ENCODE measurements around the gene CACNB1. TPM values are rescaled to one million over a fixed set of nuclear protein-coding genes. Genes with fewer than 3 reads are reported as not detected.

The CACNB1 gene
- total RNA-seq, 1 experiment from 2014 or later: 20.0 TPM

DNA sequence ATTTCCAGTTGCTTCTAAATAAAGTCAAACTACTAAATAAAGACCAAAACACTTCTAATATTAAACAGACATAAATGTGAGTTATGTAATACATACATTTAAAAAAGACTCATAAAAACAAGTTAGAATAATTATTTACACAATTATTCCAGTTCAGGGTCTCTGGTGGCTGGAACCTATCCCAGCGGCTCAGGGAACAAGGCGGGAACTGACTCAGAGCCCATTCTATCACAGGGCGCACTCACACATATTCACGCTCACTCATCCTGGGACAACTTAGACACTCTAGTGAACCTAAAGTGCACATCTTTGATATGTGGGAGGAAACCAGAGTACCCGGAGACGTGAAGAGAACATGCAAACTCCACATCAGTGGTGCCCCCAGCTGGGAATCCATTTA, 71.0 kb downstream of the CACNB1 start:
- H3K4ac ChIP-seq (ENCODE audit: low read depth, low read length): no peak overlapping the region
- H3K9me3 Mint-ChIP-seq: no peaks in the 10 kb centered on the region
- H4K5ac ChIP-seq (ENCODE audit: insufficient read length, low read depth, low read length): no peak overlapping the region
- H3K4me3 Mint-ChIP-seq: no peak overlapping the region
- no peaks in the 10 kb centered on the region; the same call in 1 of the 2 replicates for H3K4me1 ChIP-seq (ENCODE audit: insufficient read depth, low read length)
- no peaks in the 10 kb centered on the region for H3K23me2 ChIP-seq (ENCODE audit: insufficient read length, low read depth, low read length, poor library complexity, severe bottlenecking)
- no peaks in the 10 kb centered on the region for H3K79me2 ChIP-seq (ENCODE audit: insufficient read depth, low read length)
- TF ChIP-seq, protein P1, sequence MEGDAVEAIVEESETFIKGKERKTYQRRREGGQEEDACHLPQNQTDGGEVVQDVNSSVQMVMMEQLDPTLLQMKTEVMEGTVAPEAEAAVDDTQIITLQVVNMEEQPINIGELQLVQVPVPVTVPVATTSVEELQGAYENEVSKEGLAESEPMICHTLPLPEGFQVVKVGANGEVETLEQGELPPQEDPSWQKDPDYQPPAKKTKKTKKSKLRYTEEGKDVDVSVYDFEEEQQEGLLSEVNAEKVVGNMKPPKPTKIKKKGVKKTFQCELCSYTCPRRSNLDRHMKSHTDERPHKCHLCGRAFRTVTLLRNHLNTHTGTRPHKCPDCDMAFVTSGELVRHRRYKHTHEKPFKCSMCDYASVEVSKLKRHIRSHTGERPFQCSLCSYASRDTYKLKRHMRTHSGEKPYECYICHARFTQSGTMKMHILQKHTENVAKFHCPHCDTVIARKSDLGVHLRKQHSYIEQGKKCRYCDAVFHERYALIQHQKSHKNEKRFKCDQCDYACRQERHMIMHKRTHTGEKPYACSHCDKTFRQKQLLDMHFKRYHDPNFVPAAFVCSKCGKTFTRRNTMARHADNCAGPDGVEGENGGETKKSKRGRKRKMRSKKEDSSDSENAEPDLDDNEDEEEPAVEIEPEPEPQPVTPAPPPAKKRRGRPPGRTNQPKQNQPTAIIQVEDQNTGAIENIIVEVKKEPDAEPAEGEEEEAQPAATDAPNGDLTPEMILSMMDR (conservative IDR thresholded peaks at IDR 0.05): no peak
- no peak overlapping the region for H3K4me2 ChIP-seq (ENCODE audit: insufficient read depth, insufficient read length, low read length)
- no peak for DNase-seq
- no peak overlapping the region for H4K91ac ChIP-seq (ENCODE audit: insufficient read length, low read depth, low read length)
- no peaks in the 10 kb centered on the region for H3K36me3 Mint-ChIP-seq (ENCODE audit: insufficient read depth in 1 of 3, low read depth in 3 of 3)
- H3K14ac ChIP-seq (ENCODE audit: insufficient read depth, low read length): no peak overlapping the region
- H3K9ac ChIP-seq (ENCODE audit: extremely low read depth, insufficient read length, low read length): no peak overlapping the region
- no peak overlapping the region for H3T11ph ChIP-seq (ENCODE audit: low read length)
- no peak overlapping the region for H2BK12ac ChIP-seq (ENCODE audit: insufficient read length, low read depth, low read length)
- no peak overlapping the region for H4K8ac ChIP-seq (replicated peaks; ENCODE audit: insufficient read length, low read depth, low read length)
- WGBS (ENCODE audit: extremely low coverage, insufficient read length, low lambda C conversion rate): no CpG with 5 or more reads among the region's 6 CpGs
- H3K4me1 Mint-ChIP-seq: peaks cover 5 to 7% of the 10 kb centered on the region in 2 experiments; a peak in 2 of 4 replicates
- no peak overlapping the region for H3K27ac ChIP-seq (ENCODE audit: insufficient read length, low read depth, low read length)
- no peak overlapping the region for H2BK120ac ChIP-seq (ENCODE audit: low read depth, low read length, poor library complexity, severe bottlenecking)
- H2AK5ac ChIP-seq (ENCODE audit: insufficient read length, low read length): no peak overlapping the region
- no peak overlapping the region for H3K23ac ChIP-seq (ENCODE audit: insufficient read length, low read depth, low read length)
- H2BK15ac ChIP-seq (ENCODE audit: low read depth, low read length): no peak overlapping the region
- H3K9me3 ChIP-seq (ENCODE audit: control insufficient read depth, low read depth, low read length): no peaks in the 10 kb centered on the region
- H3K27ac Mint-ChIP-seq: no peak overlapping the region
- H3K56ac ChIP-seq (ENCODE audit: insufficient read length, low read depth, low read length): no peak overlapping the region
- H3K18ac ChIP-seq (ENCODE audit: insufficient read length, low read depth, low read length): no peak overlapping the region
- H2AFZ ChIP-seq (ENCODE audit: low read length): no peak overlapping the region
- H2BK5ac ChIP-seq (ENCODE audit: insufficient read length, low read length): no peak overlapping the region
- H2BK20ac ChIP-seq (ENCODE audit: low read depth, low read length, poor library complexity, severe bottlenecking): no peak overlapping the region
- peaks cover 2% of the 10 kb centered on the region for H3K27me3 Mint-ChIP-seq (ENCODE audit: low read depth)
- H3K79me1 ChIP-seq (ENCODE audit: insufficient read depth, low read depth, low read length, poor library complexity, severe bottlenecking): no peaks in the 10 kb centered on the region
- H3K27me3 ChIP-seq (ENCODE audit: insufficient read depth, low read length): no peaks in the 10 kb centered on the region
- no peaks in the 10 kb centered on the region for H4K20me1 ChIP-seq (ENCODE audit: control insufficient read depth, insufficient read depth, insufficient read length)

All from H9 (cell line).